K562 (cell line): ENCODE data around the gene SFXN3. TPM values are rescaled to one million over a fixed set of nuclear protein-coding genes. Genes with fewer than 3 reads are reported as not detected.

Experiments
- CREM ChIP-seq: IDR thresholded peaks from 2 replicates; pipeline ENCODE4 v1.6.1; 2014; ENCODE audit warnings: antibody characterized with exemption, low read depth
- MTA3 ChIP-seq: fragments of 450-650 bp; formaldehyde crosslinking; IDR thresholded peaks from 2 replicates; pipeline ENCODE4 v1.6.1; 2017; ENCODE audit warnings: mild to moderate bottlenecking, borderline replicate concordance
- MTF1 ChIP-seq: fragments of 250-450 bp; sonication (Bioruptor Pico); IDR thresholded peaks from 2 replicates; pipeline ENCODE4 v1.9.0; 2021; ENCODE audit warnings: moderate library complexity, mild to moderate bottlenecking, inconsistent platforms, borderline replicate concordance
- NR2C2 ChIP-seq, 2 experiments: fragments of 200-800 bp in 1 of 2; sonication (Bioruptor generic) in 1 of 2; sonication (generic) in 1 of 2; formaldehyde crosslinking in 1 of 2; IDR thresholded peaks; 2 replicates each; pipeline versions ENCODE4 v1.6.1 to v1.8.0; 2016 to 2022; ENCODE audit warnings: mild to moderate bottlenecking in 1 of 2, missing compliant biosample characterization in 1 of 2, missing genetic modification characterization in 1 of 2, missing genetic modification reagents in 1 of 2
- POLR2B ChIP-seq: fragments of 450-650 bp; IDR thresholded peaks from 2 replicates; pipeline ENCODE4 v1.6.1; 2018; ENCODE audit warnings: low read depth; ENCODE audit not compliant: partially characterized antibody
- POLR3A ChIP-seq: IDR thresholded peaks from 2 replicates; pipeline ENCODE4 v1.6.1; 2011; ENCODE audit warnings: borderline replicate concordance, mild to moderate bottlenecking, moderate library complexity; ENCODE audit not compliant: insufficient read length, insufficient read depth; ENCODE audit errors: extremely low read depth
- RAD21 ChIP-seq, 2 experiments: fragments of 250-450 bp in 1 of 2; fragments of 450-650 bp in 1 of 2; sonication (Bioruptor Pico) in 1 of 2; formaldehyde crosslinking in 1 of 2; IDR thresholded peaks in 1 of 2; conservative IDR thresholded peaks in 1 of 2; 2 replicates each; pipeline versions ENCODE4 v1.4.0 to v1.8.0; 2020 to 2022; ENCODE audit warnings: mild to moderate bottlenecking in 2 of 2, moderate library complexity in 1 of 2
- polyA plus RNA-seq, 8 experiments: library from polyadenylated mRNA; depleted of rRNA in 4 of 8; stranded (reverse) in 5 of 8; unstranded in 3 of 8; fragments of >200 nt; fragmentation: Nextera tagmentation in 2 of 8; fragmentation: Illumina TruSeq in 1 of 8; extraction: Ambion mirVana in 2 of 8; extraction: Trizol in 1 of 8; gene quantifications; 2 replicates each; pipeline versions ENCODE4 v1.2.1 to v1.2.3, GENCODE V29; 2011 to 2014; ENCODE audit warnings: inconsistent platforms in 1 of 8, missing spikeins in 1 of 8
- total RNA-seq, 7 experiments: library from RNA; depleted of rRNA in 6 of 7; stranded (reverse); fragments of >200 nt in 6 of 7; fragmentation: Illumina TruSeq in 2 of 7; extraction: Trizol in 2 of 7; gene quantifications; 2 replicates each; pipeline versions ENCODE4 v1.2.1 to v1.2.3, GENCODE V29; 2011 to 2021; ENCODE audit warnings: low replicate concordance in 1 of 7
- TF ChIP-seq, protein P1 (sequence below), 2 experiments: fragments of 150-350 bp in 1 of 2; IDR thresholded peaks; 2 replicates each; pipeline ENCODE4 v1.6.1; 2012 to 2016; ENCODE audit warnings: low read depth in 2 of 2, low read length in 2 of 2, mild to moderate bottlenecking in 1 of 2, moderate library complexity in 1 of 2
- TF ChIP-seq, protein P2 (sequence below): fragments of 450-650 bp; IDR thresholded peaks from 2 replicates; pipeline ENCODE4 v1.6.1; 2016; ENCODE audit warnings: low read depth, mild to moderate bottlenecking, moderate library complexity
- TF ChIP-seq, protein P3 (sequence below): fragments of 200-800 bp; sonication (Bioruptor generic); IDR thresholded peaks from 2 replicates; pipeline ENCODE4 v1.6.1; 2017; ENCODE audit warnings: missing genetic modification characterization, missing compliant biosample characterization
- TF ChIP-seq, protein P4 (sequence below): fragments of 450-650 bp; formaldehyde crosslinking; IDR thresholded peaks from 2 replicates; pipeline ENCODE4 v1.4.0; 2020; ENCODE audit warnings: mild to moderate bottlenecking, moderate library complexity
- TF ChIP-seq, protein P5 (sequence below): sonication (generic); formaldehyde crosslinking; IDR thresholded peaks from 2 replicates; pipeline ENCODE4 v1.8.1; 2023; ENCODE audit warnings: missing genetic modification reagents, mild to moderate bottlenecking, borderline replicate concordance

SFXN3 gene
- total and polyA plus RNA-seq, 9 of the 15 experiments (the other 6 are each of a cell fraction or from before 2014, with no cell fraction given), result 0.24 to 4.6 (median 0.86) TPM

DNA sequence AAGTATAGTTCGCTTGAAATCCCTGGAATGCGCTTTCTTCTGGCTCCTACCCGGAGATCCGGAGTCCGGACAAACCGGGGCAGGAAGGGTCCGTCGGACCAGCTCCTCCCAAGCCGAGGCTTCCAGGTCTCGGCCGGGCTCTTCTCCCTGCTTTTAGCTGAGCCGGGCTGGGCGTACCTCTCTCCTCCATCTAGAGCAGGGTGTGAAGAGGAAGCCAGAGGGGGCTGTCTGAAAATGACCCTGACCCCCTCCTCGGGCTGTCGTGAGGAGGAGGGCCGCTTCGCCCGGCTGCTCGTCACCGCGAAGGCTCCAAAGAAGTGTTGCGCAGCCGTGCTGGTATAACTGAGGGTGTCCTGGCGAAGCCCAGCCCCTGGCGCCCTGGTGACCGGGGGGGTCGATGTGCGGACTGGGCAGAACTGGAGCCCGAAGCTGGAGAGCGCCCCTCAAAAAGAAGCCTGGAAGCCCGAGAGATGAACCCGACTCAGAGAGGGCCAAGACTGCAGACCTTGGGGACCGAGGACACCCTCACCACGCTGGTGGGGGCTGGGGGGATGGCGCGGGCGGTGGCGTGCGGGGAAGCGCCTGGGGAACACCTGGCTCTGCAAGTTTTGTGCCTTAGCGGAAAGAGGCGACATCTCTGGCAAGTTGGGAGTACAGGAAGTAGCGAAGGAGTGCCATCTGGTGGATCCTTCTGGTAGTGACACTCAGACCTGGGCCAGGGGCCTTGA is 36.5 kb downstream of the SFXN3 start (continued):
- TF ChIP-seq, protein P1, sequence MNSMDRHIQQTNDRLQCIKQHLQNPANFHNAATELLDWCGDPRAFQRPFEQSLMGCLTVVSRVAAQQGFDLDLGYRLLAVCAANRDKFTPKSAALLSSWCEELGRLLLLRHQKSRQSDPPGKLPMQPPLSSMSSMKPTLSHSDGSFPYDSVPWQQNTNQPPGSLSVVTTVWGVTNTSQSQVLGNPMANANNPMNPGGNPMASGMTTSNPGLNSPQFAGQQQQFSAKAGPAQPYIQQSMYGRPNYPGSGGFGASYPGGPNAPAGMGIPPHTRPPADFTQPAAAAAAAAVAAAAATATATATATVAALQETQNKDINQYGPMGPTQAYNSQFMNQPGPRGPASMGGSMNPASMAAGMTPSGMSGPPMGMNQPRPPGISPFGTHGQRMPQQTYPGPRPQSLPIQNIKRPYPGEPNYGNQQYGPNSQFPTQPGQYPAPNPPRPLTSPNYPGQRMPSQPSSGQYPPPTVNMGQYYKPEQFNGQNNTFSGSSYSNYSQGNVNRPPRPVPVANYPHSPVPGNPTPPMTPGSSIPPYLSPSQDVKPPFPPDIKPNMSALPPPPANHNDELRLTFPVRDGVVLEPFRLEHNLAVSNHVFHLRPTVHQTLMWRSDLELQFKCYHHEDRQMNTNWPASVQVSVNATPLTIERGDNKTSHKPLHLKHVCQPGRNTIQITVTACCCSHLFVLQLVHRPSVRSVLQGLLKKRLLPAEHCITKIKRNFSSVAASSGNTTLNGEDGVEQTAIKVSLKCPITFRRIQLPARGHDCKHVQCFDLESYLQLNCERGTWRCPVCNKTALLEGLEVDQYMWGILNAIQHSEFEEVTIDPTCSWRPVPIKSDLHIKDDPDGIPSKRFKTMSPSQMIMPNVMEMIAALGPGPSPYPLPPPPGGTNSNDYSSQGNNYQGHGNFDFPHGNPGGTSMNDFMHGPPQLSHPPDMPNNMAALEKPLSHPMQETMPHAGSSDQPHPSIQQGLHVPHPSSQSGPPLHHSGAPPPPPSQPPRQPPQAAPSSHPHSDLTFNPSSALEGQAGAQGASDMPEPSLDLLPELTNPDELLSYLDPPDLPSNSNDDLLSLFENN (IDR thresholded peaks at IDR 0.05; ENCODE audit: low read depth in 2 of 2, low read length in 2 of 2), result no peak
- TF ChIP-seq, protein P2, sequence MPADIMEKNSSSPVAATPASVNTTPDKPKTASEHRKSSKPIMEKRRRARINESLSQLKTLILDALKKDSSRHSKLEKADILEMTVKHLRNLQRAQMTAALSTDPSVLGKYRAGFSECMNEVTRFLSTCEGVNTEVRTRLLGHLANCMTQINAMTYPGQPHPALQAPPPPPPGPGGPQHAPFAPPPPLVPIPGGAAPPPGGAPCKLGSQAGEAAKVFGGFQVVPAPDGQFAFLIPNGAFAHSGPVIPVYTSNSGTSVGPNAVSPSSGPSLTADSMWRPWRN, result no peak
- TF ChIP-seq NR2C2 (CRISPR knock-in tag; IDR thresholded peaks at IDR 0.05) (no peak), NR2C2 (tag; IDR thresholded peaks at IDR 0.05) (no peak; the same call in 1 of the 2 replicates), POLR3A (no peak), CREM (peak; percentile 35; the same call in 1 of the 2 replicates), MTA3 (0 out of 2 replicates have a peak, but pooled peaks have one; percentile 13), POLR2B (no peak), RAD21 (CRISPR knock-in tag; conservative IDR thresholded peaks at IDR 0.05 in 1 of 2, IDR thresholded peaks at IDR 0.05 in 1 of 2) (peak; percentile 72 to 80), MTF1 (CRISPR knock-in tag) (no peak)
- TF ChIP-seq, protein P3, sequence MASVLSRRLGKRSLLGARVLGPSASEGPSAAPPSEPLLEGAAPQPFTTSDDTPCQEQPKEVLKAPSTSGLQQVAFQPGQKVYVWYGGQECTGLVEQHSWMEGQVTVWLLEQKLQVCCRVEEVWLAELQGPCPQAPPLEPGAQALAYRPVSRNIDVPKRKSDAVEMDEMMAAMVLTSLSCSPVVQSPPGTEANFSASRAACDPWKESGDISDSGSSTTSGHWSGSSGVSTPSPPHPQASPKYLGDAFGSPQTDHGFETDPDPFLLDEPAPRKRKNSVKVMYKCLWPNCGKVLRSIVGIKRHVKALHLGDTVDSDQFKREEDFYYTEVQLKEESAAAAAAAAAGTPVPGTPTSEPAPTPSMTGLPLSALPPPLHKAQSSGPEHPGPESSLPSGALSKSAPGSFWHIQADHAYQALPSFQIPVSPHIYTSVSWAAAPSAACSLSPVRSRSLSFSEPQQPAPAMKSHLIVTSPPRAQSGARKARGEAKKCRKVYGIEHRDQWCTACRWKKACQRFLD, result no peak
- TF ChIP-seq, protein P4, sequence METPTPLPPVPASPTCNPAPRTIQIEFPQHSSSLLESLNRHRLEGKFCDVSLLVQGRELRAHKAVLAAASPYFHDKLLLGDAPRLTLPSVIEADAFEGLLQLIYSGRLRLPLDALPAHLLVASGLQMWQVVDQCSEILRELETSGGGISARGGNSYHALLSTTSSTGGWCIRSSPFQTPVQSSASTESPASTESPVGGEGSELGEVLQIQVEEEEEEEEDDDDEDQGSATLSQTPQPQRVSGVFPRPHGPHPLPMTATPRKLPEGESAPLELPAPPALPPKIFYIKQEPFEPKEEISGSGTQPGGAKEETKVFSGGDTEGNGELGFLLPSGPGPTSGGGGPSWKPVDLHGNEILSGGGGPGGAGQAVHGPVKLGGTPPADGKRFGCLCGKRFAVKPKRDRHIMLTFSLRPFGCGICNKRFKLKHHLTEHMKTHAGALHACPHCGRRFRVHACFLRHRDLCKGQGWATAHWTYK (CRISPR knock-in tag), result no peak
- TF ChIP-seq, protein P5, sequence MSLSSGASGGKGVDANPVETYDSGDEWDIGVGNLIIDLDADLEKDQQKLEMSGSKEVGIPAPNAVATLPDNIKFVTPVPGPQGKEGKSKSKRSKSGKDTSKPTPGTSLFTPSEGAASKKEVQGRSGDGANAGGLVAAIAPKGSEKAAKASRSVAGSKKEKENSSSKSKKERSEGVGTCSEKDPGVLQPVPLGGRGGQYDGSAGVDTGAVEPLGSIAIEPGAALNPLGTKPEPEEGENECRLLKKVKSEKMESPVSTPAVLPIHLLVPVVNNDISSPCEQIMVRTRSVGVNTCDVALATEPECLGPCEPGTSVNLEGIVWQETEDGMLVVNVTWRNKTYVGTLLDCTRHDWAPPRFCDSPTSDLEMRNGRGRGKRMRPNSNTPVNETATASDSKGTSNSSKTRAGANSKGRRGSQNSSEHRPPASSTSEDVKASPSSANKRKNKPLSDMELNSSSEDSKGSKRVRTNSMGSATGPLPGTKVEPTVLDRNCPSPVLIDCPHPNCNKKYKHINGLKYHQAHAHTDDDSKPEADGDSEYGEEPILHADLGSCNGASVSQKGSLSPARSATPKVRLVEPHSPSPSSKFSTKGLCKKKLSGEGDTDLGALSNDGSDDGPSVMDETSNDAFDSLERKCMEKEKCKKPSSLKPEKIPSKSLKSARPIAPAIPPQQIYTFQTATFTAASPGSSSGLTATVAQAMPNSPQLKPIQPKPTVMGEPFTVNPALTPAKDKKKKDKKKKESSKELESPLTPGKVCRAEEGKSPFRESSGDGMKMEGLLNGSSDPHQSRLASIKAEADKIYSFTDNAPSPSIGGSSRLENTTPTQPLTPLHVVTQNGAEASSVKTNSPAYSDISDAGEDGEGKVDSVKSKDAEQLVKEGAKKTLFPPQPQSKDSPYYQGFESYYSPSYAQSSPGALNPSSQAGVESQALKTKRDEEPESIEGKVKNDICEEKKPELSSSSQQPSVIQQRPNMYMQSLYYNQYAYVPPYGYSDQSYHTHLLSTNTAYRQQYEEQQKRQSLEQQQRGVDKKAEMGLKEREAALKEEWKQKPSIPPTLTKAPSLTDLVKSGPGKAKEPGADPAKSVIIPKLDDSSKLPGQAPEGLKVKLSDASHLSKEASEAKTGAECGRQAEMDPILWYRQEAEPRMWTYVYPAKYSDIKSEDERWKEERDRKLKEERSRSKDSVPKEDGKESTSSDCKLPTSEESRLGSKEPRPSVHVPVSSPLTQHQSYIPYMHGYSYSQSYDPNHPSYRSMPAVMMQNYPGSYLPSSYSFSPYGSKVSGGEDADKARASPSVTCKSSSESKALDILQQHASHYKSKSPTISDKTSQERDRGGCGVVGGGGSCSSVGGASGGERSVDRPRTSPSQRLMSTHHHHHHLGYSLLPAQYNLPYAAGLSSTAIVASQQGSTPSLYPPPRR (CRISPR knock-in tag), result no peak
